ENCODE measurements around the gene APOBEC4.

GRCh38 chr1:183694066-183694465 is 41.0 kb upstream of the APOBEC4 start:
- TF ChIP-seq EZH2 (IDR thresholded peaks at IDR 0.05; ENCODE audit: insufficient read depth, poor library complexity, severe bottlenecking) (no peak), EZH2phosphoT487 (IDR thresholded peaks at IDR 0.05; ENCODE audit: insufficient read depth, low read depth) (no peak)
